ENCODE measurements around the gene SPATA2L. TPM values are rescaled to one million over a fixed set of nuclear protein-coding genes. Genes with fewer than 3 reads are reported as not detected.

SPATA2L gene
- total and polyA plus RNA-seq, 2 of the 8 experiments (the other 6 are each of a cell fraction or from before 2014, with no cell fraction given), result 9.3 to 12.5 TPM

DNA sequence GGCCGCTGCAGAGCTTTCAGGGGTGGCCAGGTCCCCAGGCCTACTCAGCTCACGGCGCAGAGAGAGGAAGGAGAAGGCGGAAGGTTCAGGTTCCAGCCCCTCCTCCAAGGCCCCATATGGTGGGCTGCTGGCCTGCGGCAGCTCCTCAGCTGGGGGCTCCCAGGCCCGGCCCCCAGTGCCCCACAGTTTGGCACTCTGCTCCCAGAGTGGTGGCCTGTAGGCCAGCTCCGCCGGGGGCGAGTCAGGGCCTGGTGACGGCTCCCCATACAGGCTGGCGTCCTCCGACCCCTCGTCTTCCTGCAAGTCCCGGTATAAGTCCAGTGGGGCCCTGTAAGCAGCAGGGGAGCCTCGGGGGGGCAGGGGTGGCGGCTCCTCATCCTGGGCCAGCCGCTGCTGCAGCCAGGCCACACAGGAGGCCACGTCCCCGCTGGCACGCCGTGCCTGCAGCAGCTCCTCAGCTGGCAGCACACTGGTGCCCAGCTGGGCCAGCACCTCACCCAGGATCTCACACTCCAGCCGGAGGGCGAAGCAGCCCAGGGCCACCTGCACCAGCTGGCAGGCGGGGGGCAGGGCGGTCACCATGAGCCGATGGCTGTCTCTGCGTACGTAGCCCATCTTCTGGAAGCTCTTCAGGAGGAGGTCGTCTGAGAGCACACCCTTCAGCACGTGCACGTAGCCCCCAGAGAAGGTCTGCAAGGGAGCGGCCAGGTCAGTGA lies 3.7 kb downstream of the SPATA2L start:
- no peak overlapping the region for H2BK15ac ChIP-seq (ENCODE audit: low read length)
- H3K4me3 ChIP-seq (ENCODE audit: extremely low read depth in 1 of 4, insufficient read depth in 2 of 4, low read depth in 3 of 4, low read length in 4 of 4), result no peak overlapping the region
- H3K4me1 ChIP-seq (replicated peaks in 1 of 4; ENCODE audit: control insufficient read depth in 3 of 4, insufficient read depth in 4 of 4, low read length in 3 of 4), result peaks cover 0 to 11% (median 5%) of the 10 kb centered on the region in 4 experiments; a peak in 5 of 7 replicates
- H3K9me3 ChIP-seq (ENCODE audit: insufficient read depth in 2 of 2, low read depth in 1 of 2, low read length in 1 of 2), result no peaks in the 10 kb centered on the region
- FAIRE-seq (no peak), DNase-seq (ENCODE audit: low read depth in 1 of 2, low spot score in 2 of 2) (no peak)
- no peak overlapping the region for H2AK5ac ChIP-seq (ENCODE audit: low read depth, low read length)
- H3K56ac ChIP-seq (replicated peaks; ENCODE audit: insufficient read length, low read depth, low read length), result no peak overlapping the region
- no peak overlapping the region for H2BK20ac ChIP-seq (ENCODE audit: low read length)
- POLR2A ChIA-PET (ENCODE audit: partially characterized antibody), result interaction anchor here (0.6 to 6.6 kb wide), 13 partner anchors 9 to 988 kb away, joined by 3 to 59 read pairs (median 4); partner anchors contain the start of genes CDK10, CPNE7 and VPS9D1
- no peaks in the 10 kb centered on the region for H3K27me3 ChIP-seq (replicated peaks in 1 of 4; ENCODE audit: control insufficient read depth in 3 of 4, extremely low read depth in 1 of 4, insufficient read depth in 3 of 4, low read length in 3 of 4)
- no peak overlapping the region for H3K9ac ChIP-seq (replicated peaks in 1 of 4; ENCODE audit: extremely low read depth in 1 of 4, low read depth in 3 of 4, low read length in 3 of 4)
- no peak overlapping the region for H3K23ac ChIP-seq (ENCODE audit: insufficient read length)
- no peak overlapping the region for H4K8ac ChIP-seq (ENCODE audit: extremely low read depth, insufficient read depth, low read length)
- no peak overlapping the region for H3K4ac ChIP-seq (replicated peaks; ENCODE audit: insufficient read length, low read depth, low read length)
- CTCF ChIA-PET (ENCODE audit: partially characterized antibody), result interaction anchor here (0.6 to 3.7 kb wide), 10 partner anchors 8 to 225 kb away, joined by 3 to 16 read pairs (median 4); partner anchors contain the start of gene VPS9D1
- no peak overlapping the region for H3K14ac ChIP-seq (ENCODE audit: insufficient read length)
- H3K79me1 ChIP-seq (ENCODE audit: low read depth, low read length), result no peaks in the 10 kb centered on the region
- H3K23me2 ChIP-seq (ENCODE audit: low read depth, low read length), result peaks cover 13% of the 10 kb centered on the region; the same call in 1 of the 2 replicates
- H4K5ac ChIP-seq (ENCODE audit: insufficient read length, low read depth, low read length), result no peak overlapping the region
- no peak overlapping the region for H3K27ac ChIP-seq (ENCODE audit: low read depth, low read length)
- H4K91ac ChIP-seq (replicated peaks; ENCODE audit: insufficient read length, low read length), result no peak overlapping the region
- no peak overlapping the region for H3K4me2 ChIP-seq (ENCODE audit: insufficient read depth in 1 of 2, low read depth in 2 of 2, low read length in 2 of 2)
- H4K20me1 ChIP-seq (replicated peaks in 1 of 2; ENCODE audit: control insufficient read depth in 1 of 2, insufficient read depth in 2 of 2, low read length in 2 of 2), result peaks cover 0 to 22% of the 10 kb centered on the region in 2 experiments
- no peak overlapping the region for H2BK5ac ChIP-seq (ENCODE audit: low read depth, low read length)
- H3K79me2 ChIP-seq (ENCODE audit: control insufficient read depth in 1 of 2, insufficient read depth in 2 of 2, low read length in 2 of 2), result no peaks in the 10 kb centered on the region
- no peak overlapping the region for H2BK120ac ChIP-seq (replicated peaks; ENCODE audit: low read depth, low read length)
- no peak overlapping the region for H2BK12ac ChIP-seq (ENCODE audit: low read depth, low read length)
- H2AFZ ChIP-seq (ENCODE audit: low read length), result no peak overlapping the region
- H3K18ac ChIP-seq (ENCODE audit: extremely low read depth, low read length), result no peak overlapping the region
- WGBS, 2 experiments (ENCODE audit: extremely low coverage in 1 of 2, insufficient coverage in 1 of 2, insufficient read length in 1 of 2, insufficient replicate concordance in 2 of 2, low coverage in 1 of 2, low lambda C conversion rate in 2 of 2, missing lambda C conversion rate in 1 of 2), result 94% methylated on average over 30 of the region's 32 CpGs; no CpG with 5 or more reads in 1 of the 2 experiments
- peaks cover 3 to 24% (median 8%) of the 10 kb centered on the region in 4 experiments; a peak in 6 of 8 replicates for H3K36me3 ChIP-seq (ENCODE audit: control insufficient read depth in 2 of 4, insufficient read depth in 4 of 4, low read length in 3 of 4)
- TF ChIP-seq CBX8 (IDR thresholded peaks at IDR 0.05; ENCODE audit: borderline replicate concordance, low read depth, low read length) (no peak), GABPA (IDR thresholded peaks at IDR 0.05; ENCODE audit: borderline replicate concordance, insufficient read depth, low read length) (no peak), SIN3A (conservative IDR thresholded peaks at IDR 0.05 in 1 of 2, IDR thresholded peaks at IDR 0.05 in 1 of 2; ENCODE audit: low read depth in 1 of 2, low read length in 2 of 2) (no peak), TBP (IDR thresholded peaks at IDR 0.05; ENCODE audit: low read depth, low read length) (no peak), FOSL1 (IDR thresholded peaks at IDR 0.05; ENCODE audit: insufficient read depth, low read depth, low read length) (no peak), EZH2 (IDR thresholded peaks at IDR 0.05; ENCODE audit: low read depth, low read length, severe bottlenecking) (no peak)
- TF ChIP-seq, protein P1, sequence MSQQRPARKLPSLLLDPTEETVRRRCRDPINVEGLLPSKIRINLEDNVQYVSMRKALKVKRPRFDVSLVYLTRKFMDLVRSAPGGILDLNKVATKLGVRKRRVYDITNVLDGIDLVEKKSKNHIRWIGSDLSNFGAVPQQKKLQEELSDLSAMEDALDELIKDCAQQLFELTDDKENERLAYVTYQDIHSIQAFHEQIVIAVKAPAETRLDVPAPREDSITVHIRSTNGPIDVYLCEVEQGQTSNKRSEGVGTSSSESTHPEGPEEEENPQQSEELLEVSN (IDR thresholded peaks at IDR 0.05), result no peak
- TF ChIP-seq, protein P2, sequence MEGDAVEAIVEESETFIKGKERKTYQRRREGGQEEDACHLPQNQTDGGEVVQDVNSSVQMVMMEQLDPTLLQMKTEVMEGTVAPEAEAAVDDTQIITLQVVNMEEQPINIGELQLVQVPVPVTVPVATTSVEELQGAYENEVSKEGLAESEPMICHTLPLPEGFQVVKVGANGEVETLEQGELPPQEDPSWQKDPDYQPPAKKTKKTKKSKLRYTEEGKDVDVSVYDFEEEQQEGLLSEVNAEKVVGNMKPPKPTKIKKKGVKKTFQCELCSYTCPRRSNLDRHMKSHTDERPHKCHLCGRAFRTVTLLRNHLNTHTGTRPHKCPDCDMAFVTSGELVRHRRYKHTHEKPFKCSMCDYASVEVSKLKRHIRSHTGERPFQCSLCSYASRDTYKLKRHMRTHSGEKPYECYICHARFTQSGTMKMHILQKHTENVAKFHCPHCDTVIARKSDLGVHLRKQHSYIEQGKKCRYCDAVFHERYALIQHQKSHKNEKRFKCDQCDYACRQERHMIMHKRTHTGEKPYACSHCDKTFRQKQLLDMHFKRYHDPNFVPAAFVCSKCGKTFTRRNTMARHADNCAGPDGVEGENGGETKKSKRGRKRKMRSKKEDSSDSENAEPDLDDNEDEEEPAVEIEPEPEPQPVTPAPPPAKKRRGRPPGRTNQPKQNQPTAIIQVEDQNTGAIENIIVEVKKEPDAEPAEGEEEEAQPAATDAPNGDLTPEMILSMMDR (IDR thresholded peaks at IDR 0.05; ENCODE audit: control extremely low read depth in 1 of 3, insufficient read depth in 1 of 3, low read depth in 1 of 3, low read length in 3 of 3), result no peak

All from H1 (cell line).